Choroid plexus epithelial cell (primary cell): Measurements from ENCODE around the gene TEDC1.
A peak's percentile ranks its signal among the peaks of the same experiment; 100 is the strongest.

Experiments
- DNase-seq: peaks from one replicate; pipeline ENCODE4 v3.0.0-alpha.2; 2010; ENCODE audit warnings: low read depth
- H3K4me3 ChIP-seq: 2 replicates; pipeline ENCODE4 v1.5.1; 2011; ENCODE audit warnings: low read depth, mild to moderate bottlenecking, control low read depth, low read length, moderate library complexity
- TF ChIP-seq, protein P1 (sequence below): conservative IDR thresholded peaks from 2 replicates; pipeline ENCODE4 v1.5.1; 2011; ENCODE audit warnings: low read depth, mild to moderate bottlenecking, control low read depth, inconsistent platforms, low read length, moderate library complexity

TEDC1 gene

GRCh38 chr14:105458571-105458970, 32.5 kb upstream of the TEDC1 start:
- H3K4me3 ChIP-seq, result no peak overlapping the region
- TF ChIP-seq, protein P1, sequence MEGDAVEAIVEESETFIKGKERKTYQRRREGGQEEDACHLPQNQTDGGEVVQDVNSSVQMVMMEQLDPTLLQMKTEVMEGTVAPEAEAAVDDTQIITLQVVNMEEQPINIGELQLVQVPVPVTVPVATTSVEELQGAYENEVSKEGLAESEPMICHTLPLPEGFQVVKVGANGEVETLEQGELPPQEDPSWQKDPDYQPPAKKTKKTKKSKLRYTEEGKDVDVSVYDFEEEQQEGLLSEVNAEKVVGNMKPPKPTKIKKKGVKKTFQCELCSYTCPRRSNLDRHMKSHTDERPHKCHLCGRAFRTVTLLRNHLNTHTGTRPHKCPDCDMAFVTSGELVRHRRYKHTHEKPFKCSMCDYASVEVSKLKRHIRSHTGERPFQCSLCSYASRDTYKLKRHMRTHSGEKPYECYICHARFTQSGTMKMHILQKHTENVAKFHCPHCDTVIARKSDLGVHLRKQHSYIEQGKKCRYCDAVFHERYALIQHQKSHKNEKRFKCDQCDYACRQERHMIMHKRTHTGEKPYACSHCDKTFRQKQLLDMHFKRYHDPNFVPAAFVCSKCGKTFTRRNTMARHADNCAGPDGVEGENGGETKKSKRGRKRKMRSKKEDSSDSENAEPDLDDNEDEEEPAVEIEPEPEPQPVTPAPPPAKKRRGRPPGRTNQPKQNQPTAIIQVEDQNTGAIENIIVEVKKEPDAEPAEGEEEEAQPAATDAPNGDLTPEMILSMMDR, result no peak
- no peak for DNase-seq

GRCh38 chr14:105460116-105460515, 30.9 kb upstream of the TEDC1 start:
- no peak for DNase-seq
- TF ChIP-seq, protein P1, result no peak
- H3K4me3 ChIP-seq, result no peak overlapping the region

DNA sequence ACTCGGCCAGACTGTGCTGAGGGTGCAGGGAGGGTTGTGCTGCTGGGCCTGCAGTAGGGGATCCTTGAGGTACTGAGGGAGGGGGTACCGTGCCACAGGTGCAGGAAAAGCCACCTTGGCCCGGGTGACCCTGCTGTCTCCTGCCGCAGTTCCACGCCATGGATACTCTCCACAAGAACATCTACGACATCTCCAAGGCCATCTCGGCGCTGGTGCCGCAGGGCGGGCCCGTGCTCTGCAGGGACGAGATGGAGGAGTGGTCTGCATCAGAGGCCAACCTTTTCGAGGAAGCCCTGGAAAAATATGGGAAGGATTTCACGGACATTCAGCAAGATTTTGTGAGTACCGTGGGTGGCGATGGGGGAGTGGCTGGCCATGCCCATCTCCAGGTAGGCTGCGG, 30.4 kb upstream of the TEDC1 start:
- TF ChIP-seq, protein P1, result no peak
- no peak for DNase-seq
- no peak overlapping the region for H3K4me3 ChIP-seq

DNA sequence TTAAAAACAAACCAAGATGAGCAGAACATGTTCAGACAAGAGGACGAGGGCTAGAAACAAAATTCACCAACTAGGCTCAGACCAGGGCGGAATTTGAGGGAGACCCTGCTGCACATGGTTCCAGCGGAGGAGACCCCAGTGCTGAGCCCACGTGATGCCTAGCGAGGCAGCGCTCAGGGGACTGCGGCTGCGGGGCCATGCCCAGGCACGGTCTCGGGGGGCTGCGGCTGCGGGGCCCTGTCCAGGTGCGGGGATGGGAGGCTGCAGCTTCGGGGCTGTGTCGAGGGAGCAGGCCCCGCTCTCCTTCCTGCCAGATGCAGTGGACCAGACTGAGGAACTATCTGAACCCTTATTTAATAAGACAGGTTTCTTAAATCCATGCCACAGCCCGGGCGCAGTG, 29.1 kb upstream of the TEDC1 start:
- no peak overlapping the region for H3K4me3 ChIP-seq
- DNase-seq, result no peak
- TF ChIP-seq, protein P1, result no peak

DNA sequence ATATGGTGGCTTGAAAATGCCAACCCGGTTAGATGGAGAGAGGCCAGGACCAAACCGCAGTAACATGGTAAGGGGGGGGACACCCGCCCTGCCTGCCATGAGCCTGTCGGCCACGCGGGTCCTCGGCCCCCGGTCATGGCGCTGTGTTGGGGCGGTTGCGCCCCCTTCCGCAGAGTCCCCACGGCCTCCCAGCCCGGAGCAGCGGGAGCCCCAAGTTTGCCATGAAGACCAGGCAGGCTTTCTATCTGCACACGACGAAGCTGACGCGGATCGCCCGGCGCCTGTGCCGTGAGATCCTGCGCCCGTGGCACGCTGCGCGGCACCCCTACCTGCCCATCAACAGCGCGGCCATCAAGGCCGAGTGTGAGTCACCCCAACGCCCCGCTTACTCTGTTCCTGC, 26.5 kb upstream of the TEDC1 start:
- H3K4me3 ChIP-seq, result no peak overlapping the region
- TF ChIP-seq, protein P1, result no peak
- DNase-seq, result no peak

GRCh38 chr14:105465209-105466031, 25.6 kb upstream of the TEDC1 start:
- DNase-seq, result peak; percentile 41
- H3K4me3 ChIP-seq, result no peak overlapping the region
- TF ChIP-seq, protein P1, result no peak

GRCh38 chr14:105466531-105467248, 24.4 kb upstream of the TEDC1 start:
- TF ChIP-seq, protein P1, result no peak

More at GRCh38 chr14:105466531-105467248, 24.4 kb upstream of the TEDC1 start:
- no peak for DNase-seq
- H3K4me3 ChIP-seq, result no peak overlapping the region
